GM12892 (cell line): Measurements from ENCODE around the gene MCM10.
"Not testable (repeated sequence)": the region's sequence is repeated elsewhere in the genome, so short reads cannot be mapped to it uniquely, and the experiment has no call there.

Experiments used
- DNase-seq: peaks from one replicate; pipeline ENCODE4 v3.0.0; 2011; ENCODE audit not compliant: insufficient read length
- FAIRE-seq: peaks from 2 replicates; lab custom pipeline; 2011; peaks lifted over from hg19 to GRCh38; lab: Jason Lieb, UNC
- POLR2A ChIP-seq: IDR thresholded peaks from 2 replicates; pipeline ENCODE4 v1.6.1; 2011; ENCODE audit warnings: low read depth, low read length, control low read depth
- POLR2AphosphoS5 ChIP-seq: IDR thresholded peaks from 2 replicates; pipeline ENCODE4 v1.6.1; 2011; ENCODE audit warnings: low read depth, low read length, control low read depth
- TAF1 ChIP-seq: IDR thresholded peaks from 2 replicates; pipeline ENCODE4 v1.6.1; 2011; ENCODE audit warnings: low read depth, mild to moderate bottlenecking, control low read depth, low read length, borderline replicate concordance

The MCM10 gene

GRCh38 chr10:13140627-13141190 is 20.6 kb upstream of the MCM10 start:
- FAIRE-seq (no peak), DNase-seq (no peak)
- TF ChIP-seq POLR2A (no peak), POLR2AphosphoS5 (no peak), TAF1 (no peak)

GRCh38 chr10:13143766-13144165 is 17.6 kb upstream of the MCM10 start:
- DNase-seq (no peak), FAIRE-seq (no peak)

GRCh38 chr10:13144814-13145213 is 16.5 kb upstream of the MCM10 start:
- no peak for FAIRE-seq
- TF ChIP-seq POLR2A (no peak), POLR2AphosphoS5 (no peak)

More at GRCh38 chr10:13143766-13144165, 17.6 kb upstream of the MCM10 start:
- TF ChIP-seq POLR2A (no peak), POLR2AphosphoS5 (no peak), TAF1 (no peak)

GRCh38 chr10:13146379-13146778 is 15.0 kb upstream of the MCM10 start:
- no peak for FAIRE-seq
- DNase-seq, result no peak

More at GRCh38 chr10:13144814-13145213, 16.5 kb upstream of the MCM10 start:
- DNase-seq, result no peak

GRCh38 chr10:13147161-13147560 is 14.2 kb upstream of the MCM10 start:
- TF ChIP-seq TAF1 (no peak), POLR2A (no peak), POLR2AphosphoS5 (no peak)
- FAIRE-seq (no peak), DNase-seq (no peak)

More at GRCh38 chr10:13146379-13146778, 15.0 kb upstream of the MCM10 start:
- TF ChIP-seq POLR2AphosphoS5, result no peak
- no peak for TF ChIP-seq POLR2A
- TF ChIP-seq TAF1, result no peak

GRCh38 chr10:13152296-13152695 is 9.1 kb upstream of the MCM10 start:
- TF ChIP-seq POLR2A (no peak), TAF1 (no peak), POLR2AphosphoS5 (no peak)
- no peak for FAIRE-seq
- DNase-seq, result no peak

- not testable (repeated sequence) for FAIRE-seq, DNase-seq
Measured at GRCh38 chr10:13155860-13156259, 5.5 kb upstream of the MCM10 start.

- no peak for TF ChIP-seq TAF1
- TF ChIP-seq POLR2A, result no peak
- TF ChIP-seq POLR2AphosphoS5, result no peak
Measured at GRCh38 chr10:13158401-13158800, 3.0 kb upstream of the MCM10 start.

GRCh38 chr10:13161857-13162271 is 506 bp downstream of the MCM10 start:
- FAIRE-seq (no peak), DNase-seq (peak; percentile 19)

More at GRCh38 chr10:13158401-13158800, 3.0 kb upstream of the MCM10 start:
- DNase-seq, result no peak
- FAIRE-seq, result no peak

GRCh38 chr10:13163859-13164258 is 2.5 kb downstream of the MCM10 start:
- FAIRE-seq (no peak), DNase-seq (no peak)
- no peak for TF ChIP-seq POLR2AphosphoS5

More at GRCh38 chr10:13161857-13162271, 506 bp downstream of the MCM10 start:
- TF ChIP-seq TAF1 (no peak), POLR2A (no peak), POLR2AphosphoS5 (no peak)

- no peak for FAIRE-seq
- no peak for TF ChIP-seq POLR2AphosphoS5
- no peak for TF ChIP-seq POLR2A
- TF ChIP-seq TAF1, result no peak
- no peak for DNase-seq
Measured at GRCh38 chr10:13165177-13165576, 3.8 kb downstream of the MCM10 start.

- FAIRE-seq, result no peak
- no peak for DNase-seq
- TF ChIP-seq POLR2A (no peak), TAF1 (no peak), POLR2AphosphoS5 (no peak)
Measured at GRCh38 chr10:13167568-13167967, 6.2 kb downstream of the MCM10 start.

GRCh38 chr10:13168781-13169180 is 7.4 kb downstream of the MCM10 start:
- FAIRE-seq, result no peak
- no peak for DNase-seq
- TF ChIP-seq POLR2A (no peak), TAF1 (no peak), POLR2AphosphoS5 (no peak)

GRCh38 chr10:13173616-13174015 is 12.3 kb downstream of the MCM10 start:
- no peak for FAIRE-seq
- no peak for TF ChIP-seq POLR2AphosphoS5
- TF ChIP-seq TAF1, result no peak
- TF ChIP-seq POLR2A, result no peak
- DNase-seq, result no peak
